GM18873 (cell line): ENCODE data around the gene TRIM59.
"Not testable (repeated sequence)": the region's sequence is repeated elsewhere in the genome, so short reads cannot be mapped to it uniquely, and the experiment has no call there.

Source experiments
- ATAC-seq: cut with Tn5 transposase; IDR thresholded peaks from one replicate; pipeline ENCODE4 v1.9.1; 2021; ENCODE audit warnings: mild to moderate bottlenecking, moderate library complexity, moderate number of reproducible peaks; ENCODE audit not compliant: unreplicated experiment, low FRiP score

TRIM59 gene

GRCh38 chr3:160458151-160458550 lies 8.6 kb upstream of the TRIM59 start:
- no peak for ATAC-seq

DNA sequence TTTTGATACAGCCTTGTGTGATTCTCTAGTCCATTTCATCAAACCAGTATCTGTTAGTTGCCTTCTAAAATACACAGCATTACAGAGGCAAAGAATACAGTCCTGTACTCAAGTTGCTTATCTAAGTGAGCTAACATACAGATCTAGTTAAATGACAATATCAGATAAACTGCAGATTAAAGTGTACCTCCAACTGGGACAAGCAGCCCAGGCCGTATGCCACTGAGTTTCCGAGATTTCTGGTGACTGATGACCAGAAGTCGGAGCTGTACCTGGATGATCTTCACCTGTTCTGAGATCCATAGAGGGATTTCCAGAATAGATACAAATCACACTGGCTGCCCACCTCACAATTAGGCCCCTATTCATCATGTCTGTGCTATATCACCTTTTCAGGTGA lies 6.3 kb upstream of the TRIM59 start:
- ATAC-seq = no peak

DNA sequence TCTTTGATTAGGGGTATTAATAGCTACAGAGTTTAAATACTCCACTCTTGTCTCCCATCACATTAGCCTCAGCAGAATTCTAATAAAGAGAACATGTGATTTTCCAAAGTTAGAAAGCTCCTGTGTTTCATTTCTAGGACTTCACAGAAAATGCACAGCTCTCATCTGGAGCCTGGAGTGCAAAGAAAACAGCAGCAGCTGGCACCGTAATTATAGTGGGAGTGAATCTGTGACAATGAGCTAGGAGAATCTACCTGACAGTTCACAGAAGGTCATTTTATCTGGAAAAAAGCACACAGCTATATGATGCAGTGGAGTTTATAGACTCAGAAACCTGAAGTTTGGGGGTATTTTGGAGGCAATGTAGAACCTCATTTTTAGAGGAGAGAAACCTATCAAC lies 5.4 kb upstream of the TRIM59 start:
- ATAC-seq = no peak

- not testable (repeated sequence) for ATAC-seq
These were observed 2.7 kb upstream of the TRIM59 start for GRCh38 chr3:160452251-160452650.

- ATAC-seq = no peak
These were observed 2.0 kb upstream of the TRIM59 start for GRCh38 chr3:160451602-160452001.

DNA sequence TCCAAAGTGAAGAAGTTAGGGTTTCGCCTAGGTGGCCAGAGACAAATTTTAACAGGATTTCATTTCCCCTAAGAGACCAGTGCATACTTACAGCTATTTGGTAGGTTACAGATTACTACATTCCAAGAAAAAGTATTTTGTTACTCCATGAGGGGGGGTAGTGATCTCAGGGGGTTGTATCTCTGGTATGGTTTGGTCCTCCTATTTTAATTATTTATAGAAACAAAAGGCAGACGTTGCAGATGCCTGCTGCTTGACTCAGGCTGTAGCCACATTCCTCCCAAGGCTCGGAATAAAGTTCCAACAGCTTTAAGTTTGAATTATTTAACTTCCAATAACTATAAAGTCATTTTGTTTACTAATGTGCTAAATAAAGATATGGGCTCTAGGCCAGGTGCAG lies 1.3 kb upstream of the TRIM59 start:
- ATAC-seq = no peak

DNA sequence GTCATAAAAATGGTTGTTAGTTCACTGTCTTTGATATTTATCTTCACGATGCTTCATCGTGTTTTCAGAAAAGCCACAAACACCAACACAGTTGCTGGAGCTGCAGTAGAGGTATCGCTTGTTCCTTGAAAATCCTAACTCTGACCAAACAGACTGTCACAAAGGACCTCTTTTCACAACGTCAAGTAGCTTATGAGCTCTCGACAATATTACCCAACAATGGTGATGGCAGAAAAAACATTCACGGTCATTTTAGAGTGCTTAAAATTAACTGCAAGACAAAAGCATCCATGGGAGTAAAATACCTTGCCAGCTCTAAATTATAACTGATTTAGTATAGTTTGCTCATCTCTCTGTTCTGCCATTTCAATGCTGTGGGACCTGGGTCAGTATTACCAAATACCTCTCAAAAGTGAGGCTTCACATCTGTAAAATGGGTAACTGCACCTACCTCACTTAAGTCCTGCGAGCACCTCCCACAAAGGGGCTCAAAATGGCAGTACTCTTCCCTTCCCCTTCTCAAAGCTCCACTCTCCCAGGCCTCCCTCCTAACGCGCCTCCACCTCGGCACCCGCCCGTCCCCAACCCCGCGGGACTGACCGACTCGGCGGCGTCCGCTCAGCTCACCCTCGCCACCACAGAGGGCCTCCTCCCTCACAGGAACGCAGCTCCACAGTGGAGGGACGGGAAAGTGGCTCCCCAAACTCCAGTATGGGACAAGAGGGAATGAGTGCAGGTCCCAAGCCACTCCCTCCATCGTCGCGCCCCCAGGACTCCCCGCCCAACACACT lies 546 bp downstream of the TRIM59 start:
- peak; percentile 35 for ATAC-seq

DNA sequence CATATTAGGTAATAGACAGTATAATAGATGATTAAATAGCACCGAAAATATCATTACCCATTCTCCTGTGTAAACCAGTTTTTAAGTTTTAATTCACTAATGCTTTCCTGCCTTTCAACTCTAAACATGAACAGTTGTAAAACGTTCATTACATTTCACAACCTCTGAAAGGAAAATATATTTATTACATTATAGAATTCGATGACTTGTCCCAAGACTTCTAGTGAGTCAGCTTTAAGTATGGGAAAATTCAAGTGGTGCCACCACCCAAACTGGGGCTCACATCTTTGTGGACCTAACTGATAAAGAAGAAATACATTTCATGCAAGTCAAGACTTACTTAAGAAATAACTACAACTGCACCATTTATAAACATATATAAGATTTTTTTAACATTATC lies 2.0 kb downstream of the TRIM59 start:
- no peak for ATAC-seq

DNA sequence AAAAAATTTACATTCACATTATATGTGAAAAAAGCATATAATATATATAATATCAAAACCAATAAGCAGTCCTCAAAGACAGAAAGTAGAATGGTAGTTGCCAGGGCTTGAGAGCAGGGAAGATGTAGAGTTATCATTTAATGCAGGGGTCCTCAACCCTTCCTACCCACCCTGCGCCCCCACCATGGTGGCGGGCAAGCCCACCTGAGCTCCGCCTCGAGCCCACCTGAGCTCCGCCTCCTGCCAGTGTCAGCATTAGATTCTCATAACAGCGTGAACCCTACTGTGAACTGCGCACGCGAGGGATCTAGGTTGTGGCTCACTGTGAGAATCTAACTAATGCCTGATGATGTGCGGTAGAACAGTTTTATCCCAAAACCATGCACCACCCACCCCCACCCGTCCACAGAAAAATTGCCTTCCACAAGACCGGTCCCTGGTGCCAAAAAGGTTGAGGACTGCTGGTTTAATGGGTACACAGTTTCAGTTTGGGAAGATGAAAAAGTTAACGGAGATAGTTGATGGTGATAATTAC lies 3.0 kb downstream of the TRIM59 start:
- ATAC-seq = no peak

DNA sequence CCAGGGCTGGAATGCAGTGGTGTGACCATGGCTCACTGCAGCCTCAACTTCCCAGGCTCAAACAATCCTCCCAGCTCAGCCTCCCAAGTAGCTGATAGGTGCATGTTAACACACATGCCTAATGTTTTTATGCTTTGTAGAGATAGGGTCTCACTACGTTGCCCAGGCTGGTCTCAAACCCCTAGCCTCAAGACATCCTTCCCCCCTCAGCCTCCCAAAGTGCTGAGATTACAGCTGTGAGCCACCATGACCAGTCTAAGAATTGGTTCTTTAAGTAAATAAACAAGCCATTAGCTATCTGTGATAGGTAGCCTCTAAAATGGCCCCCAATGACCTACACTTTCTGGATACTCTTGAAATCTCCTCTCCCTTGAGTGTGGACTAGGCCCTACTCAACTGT lies 3.7 kb downstream of the TRIM59 start:
- no peak for ATAC-seq

DNA sequence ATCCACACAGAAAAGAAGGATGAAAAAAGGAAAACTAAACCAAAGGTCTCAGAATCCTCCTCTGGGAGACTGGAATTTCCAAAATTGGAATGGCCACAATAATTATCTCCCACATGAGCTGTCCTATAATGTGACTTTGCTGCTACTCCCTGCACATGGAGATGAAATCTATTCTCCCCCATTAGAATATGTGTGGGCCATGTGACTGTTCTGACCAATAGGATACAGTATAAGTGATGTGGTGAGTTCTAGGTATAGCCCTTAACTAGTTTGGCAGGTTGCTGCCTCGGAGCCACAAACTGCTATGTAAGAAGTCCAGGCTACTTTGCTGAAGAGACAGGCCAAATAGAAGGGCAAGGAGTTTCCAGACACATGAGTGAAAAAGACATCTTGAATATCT lies 5.2 kb downstream of the TRIM59 start:
- no peak for ATAC-seq

DNA sequence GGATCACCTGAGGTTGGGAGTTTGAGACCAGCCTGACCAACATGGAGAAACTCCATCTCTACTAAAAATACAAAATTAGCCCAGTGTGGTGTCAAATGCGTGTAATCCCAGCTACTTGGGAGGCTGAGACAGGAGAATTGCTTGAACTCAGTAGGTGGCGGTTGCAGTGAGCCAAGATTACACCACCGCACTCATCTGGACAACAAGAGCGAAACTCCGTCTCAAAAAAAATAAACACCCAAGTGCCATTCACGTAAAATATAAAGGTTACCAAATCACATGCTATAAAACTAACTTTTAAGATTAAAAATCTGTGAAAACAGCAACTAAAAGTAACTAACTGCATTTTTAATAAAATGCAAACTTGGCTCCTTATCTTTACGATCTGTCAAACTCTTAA lies 8.9 kb downstream of the TRIM59 start:
- ATAC-seq = no peak

DNA sequence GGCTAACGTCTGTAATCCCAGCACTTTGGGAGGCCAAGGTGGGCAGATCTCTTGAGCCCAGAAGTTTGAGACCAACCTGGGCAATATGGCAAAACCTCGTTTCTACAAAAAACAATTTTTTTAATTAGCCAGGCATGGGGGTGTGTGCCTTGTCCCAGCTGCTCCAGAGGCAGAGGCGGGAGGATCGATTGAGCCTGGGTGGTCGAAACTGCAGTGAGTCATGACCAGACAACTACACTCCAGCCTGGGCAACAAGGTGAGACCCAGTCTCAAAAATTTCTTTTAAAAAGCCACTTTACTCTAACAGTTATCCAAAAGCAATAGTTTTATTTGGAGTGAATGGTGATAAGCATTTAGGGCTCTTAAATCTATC lies 12.5 kb downstream of the TRIM59 start:
- no peak for ATAC-seq

- ATAC-seq = no peak
These were observed 13.8 kb downstream of the TRIM59 start for GRCh38 chr3:160435747-160436146.

- ATAC-seq = no peak
These were observed 14.5 kb downstream of the TRIM59 start for GRCh38 chr3:160435095-160435494.

DNA sequence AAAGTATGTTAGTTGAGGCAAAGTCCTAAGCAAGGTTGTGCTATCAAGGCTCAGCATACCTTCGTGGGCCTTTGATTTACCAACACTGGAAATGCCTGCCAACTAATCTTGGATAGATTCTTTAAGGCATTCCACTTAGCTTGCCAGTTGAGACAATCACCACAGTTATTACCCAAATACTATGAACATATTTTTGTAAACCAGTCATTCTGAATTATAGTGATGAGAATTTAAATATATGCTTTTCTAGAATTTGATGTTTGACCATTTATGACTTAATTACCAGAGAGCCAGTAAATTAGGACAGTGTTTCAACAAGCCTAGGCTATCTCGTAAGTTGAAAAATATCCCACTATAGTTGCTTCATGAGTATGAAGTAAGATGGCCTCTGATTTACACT lies 15.5 kb downstream of the TRIM59 start:
- no peak for ATAC-seq

DNA sequence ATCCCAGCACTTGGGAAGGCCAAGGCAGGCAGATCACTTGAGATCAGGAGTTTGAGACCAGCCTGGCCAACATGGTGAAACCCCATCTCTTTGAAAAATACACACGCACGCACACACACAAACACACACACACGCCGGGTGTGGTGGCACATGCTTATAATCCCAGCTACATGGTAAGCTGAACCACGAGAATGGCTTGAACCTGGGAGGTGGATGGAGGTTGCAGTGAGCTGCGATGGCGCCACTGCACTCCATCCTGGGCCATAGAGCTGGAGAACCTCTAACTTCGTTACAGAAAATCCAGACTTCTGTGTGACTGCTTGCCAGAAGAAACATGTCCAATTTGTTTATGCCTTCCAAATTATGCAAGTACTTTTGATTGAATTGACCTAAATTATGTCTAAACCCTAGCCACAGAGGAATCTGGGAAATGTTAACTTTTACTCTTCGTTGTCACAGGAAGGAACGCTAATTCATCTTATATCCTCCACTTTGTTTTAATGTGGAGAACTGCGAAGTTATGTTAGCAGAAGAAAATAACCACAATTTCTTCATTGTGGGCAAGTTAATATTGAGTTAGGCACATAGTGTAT lies 21.7 kb downstream of the TRIM59 start:
- ATAC-seq = no peak

DNA sequence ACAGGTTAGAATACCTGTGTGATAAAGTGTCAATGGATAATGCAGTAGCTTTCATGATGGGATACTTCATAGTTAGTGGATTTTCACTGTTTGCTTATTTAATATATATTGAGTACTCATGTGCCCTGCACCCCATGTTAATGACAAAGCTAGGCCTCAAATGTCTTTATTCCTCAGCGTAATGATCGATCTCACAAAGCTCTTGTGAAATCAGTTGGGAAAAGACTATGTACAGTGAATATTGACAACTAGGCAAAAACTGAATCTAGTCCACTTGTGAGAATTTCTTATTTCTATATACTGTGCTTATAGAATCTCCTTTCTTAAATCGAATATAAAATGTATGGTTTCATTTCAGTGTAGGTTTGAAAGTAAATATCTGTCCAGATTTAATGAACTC lies 32.3 kb downstream of the TRIM59 start:
- ATAC-seq = no peak

DNA sequence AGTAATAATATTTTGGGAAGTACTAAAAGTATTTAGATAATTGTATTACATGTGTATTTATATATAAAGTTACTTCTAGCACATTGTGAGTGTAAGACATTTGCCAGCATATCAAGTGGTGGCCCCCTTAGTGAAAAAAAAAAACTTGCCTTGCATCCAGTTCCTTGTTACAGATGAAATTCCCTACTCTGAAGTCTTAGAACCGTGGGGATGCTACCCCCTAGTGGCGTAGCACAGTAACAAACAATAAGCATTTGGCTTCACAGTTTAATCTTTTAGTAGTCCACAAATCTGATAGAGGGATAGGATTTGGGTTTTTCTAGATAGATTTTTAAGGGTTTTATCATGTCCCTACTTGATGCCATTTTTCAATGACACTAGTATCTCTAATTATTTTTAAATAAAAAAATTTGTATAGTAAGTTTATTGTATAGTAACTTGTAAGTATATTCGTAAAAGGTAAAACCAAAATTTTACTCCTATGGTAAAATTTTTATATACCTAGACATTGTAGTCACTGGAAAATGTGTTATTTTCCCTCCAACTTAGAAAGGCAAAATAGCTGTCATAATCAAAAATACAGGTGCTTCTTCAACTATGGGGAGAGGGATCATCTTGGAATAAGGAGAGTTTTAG lies 35.9 kb downstream of the TRIM59 start:
- peak; percentile 64 for ATAC-seq

- ATAC-seq = no peak
These were observed 37.1 kb downstream of the TRIM59 start for GRCh38 chr3:160412477-160412876.

DNA sequence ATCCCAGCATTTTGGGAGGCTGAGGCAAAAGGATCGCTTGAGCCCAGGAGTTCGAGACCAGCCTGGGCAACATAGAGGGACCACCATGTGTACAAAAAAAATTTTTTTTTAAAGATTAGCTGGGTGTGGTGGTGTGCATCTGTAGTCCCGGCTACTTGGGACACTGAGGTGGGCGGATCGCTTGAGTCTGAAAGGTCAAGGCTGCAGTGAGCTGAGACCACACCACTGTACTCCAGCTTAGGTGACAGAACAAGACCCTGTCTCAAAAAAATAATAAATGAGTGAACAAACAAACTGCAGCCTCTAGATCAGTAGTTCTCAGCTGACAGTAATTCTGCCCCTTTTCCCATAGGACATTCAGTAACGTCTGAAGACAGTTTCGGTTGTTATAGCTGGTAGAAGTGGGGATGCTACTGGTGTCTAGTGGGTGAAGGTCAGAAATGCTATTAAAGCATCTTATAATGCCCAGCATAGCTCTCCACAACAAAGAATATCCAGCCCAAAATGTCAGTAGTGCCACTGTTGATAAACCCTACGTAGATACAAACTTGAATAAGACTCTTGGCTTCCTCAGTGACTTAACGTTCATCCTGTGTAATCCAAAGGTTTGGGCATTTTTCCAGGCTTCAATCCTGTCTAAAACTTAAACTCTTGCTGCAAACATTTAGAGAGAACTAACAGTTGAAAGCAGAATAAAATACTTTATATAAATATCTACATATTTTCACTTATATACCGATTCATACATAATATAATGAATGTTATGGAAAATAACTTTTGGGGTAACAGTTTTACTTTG lies 39.6 kb downstream of the TRIM59 start:
- ATAC-seq = no peak
